Measurements from ENCODE around the gene CAMTA1.

CAMTA1 gene

GRCh38 chr1:7113136-7113535 is 327.9 kb downstream of the CAMTA1 start:
- TF ChIP-seq, protein P1, sequence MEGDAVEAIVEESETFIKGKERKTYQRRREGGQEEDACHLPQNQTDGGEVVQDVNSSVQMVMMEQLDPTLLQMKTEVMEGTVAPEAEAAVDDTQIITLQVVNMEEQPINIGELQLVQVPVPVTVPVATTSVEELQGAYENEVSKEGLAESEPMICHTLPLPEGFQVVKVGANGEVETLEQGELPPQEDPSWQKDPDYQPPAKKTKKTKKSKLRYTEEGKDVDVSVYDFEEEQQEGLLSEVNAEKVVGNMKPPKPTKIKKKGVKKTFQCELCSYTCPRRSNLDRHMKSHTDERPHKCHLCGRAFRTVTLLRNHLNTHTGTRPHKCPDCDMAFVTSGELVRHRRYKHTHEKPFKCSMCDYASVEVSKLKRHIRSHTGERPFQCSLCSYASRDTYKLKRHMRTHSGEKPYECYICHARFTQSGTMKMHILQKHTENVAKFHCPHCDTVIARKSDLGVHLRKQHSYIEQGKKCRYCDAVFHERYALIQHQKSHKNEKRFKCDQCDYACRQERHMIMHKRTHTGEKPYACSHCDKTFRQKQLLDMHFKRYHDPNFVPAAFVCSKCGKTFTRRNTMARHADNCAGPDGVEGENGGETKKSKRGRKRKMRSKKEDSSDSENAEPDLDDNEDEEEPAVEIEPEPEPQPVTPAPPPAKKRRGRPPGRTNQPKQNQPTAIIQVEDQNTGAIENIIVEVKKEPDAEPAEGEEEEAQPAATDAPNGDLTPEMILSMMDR (IDR thresholded peaks at IDR 0.05; ENCODE audit: borderline replicate concordance, control extremely low read depth, extremely low read depth, insufficient read depth, missing control alignments), result no peak
- in situ Hi-C loops (cut with MboI; ENCODE audit: low sequenced_read_pairs, unreplicated experiment), result no loop called here

DNA sequence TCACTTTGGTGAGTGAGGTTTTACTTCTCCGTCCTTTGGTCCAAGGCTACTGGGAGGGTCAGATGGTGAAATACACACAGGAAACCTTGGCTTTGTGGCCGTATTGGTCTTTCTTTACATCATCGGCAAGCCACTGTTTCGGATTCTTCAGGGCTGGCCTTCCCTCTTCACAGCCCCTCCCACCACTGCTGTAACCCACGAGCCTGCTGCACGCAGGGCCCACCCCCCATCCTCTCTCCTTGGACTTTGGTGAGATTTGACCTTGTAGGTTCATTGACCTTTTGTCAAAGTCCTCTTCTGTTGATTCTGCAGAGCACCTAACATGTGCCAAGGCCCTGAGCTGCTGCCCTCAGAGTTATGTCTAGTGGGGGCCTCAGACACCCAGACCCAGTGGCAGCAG is 328.6 kb downstream of the CAMTA1 start:
- TF ChIP-seq, protein P1 (IDR thresholded peaks at IDR 0.05; ENCODE audit: borderline replicate concordance, control extremely low read depth, extremely low read depth, insufficient read depth, missing control alignments), result no peak
- in situ Hi-C loops (cut with MboI; ENCODE audit: low sequenced_read_pairs, unreplicated experiment), result no loop called here

More at GRCh38 chr1:7113136-7113535, 327.9 kb downstream of the CAMTA1 start:
- no peak for DNase-seq (ENCODE audit: low spot score)

DNA sequence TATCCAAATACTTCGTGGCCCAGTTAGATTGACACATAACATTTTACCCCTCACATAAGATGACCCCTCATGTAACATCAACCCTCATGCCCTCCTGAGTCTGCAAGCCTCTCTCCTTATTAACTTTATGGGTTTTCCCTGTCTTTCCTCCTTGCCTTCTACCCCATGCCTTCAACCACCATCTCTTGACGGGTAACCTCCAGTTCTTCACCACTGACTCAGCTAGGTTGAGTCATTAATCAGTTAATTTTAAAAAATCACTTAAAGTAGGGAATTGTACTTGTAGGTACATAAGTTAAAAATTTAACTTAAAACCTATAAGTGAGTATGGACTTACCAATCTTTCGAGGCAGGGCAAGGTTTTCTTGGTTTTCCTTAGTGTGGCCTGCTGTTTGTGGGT is 330.7 kb downstream of the CAMTA1 start:
- DNase-seq (ENCODE audit: low spot score), result no peak
- in situ Hi-C loops (cut with MboI; ENCODE audit: low sequenced_read_pairs, unreplicated experiment), result no loop called here

More for the DNA sequence above, 328.6 kb downstream of the CAMTA1 start:
- no peak for DNase-seq (ENCODE audit: low spot score)

GRCh38 chr1:7117399-7118281 is 332.4 kb downstream of the CAMTA1 start:
- DNase-seq (ENCODE audit: low spot score), result no peak
- in situ Hi-C loops (cut with MboI; ENCODE audit: low sequenced_read_pairs, unreplicated experiment), result no loop called here
- TF ChIP-seq, protein P1 (IDR thresholded peaks at IDR 0.05; ENCODE audit: borderline replicate concordance, control extremely low read depth, extremely low read depth, insufficient read depth, missing control alignments), result no peak

More for the DNA sequence above, 330.7 kb downstream of the CAMTA1 start:
- TF ChIP-seq, protein P1 (IDR thresholded peaks at IDR 0.05; ENCODE audit: borderline replicate concordance, control extremely low read depth, extremely low read depth, insufficient read depth, missing control alignments), result no peak

DNA sequence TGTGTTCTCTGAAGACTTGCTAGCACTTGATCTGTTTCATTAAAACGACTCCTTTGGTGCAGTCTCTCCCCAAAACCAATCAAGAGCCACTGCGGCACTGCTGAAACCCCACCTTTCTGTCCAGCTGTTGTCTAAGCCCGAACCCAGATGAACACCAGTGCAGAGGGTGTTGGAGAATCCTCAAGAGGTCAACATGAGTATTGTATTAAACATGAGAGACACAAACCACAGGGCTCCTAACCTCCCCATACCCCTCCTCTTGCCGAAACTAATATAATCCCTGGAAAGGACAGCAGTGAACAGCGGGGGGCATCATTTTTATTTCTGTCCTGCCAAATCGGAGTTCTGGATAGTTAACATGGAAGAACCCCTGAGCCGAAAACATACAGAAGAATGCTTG is 333.9 kb downstream of the CAMTA1 start:
- in situ Hi-C loops (cut with MboI; ENCODE audit: low sequenced_read_pairs, unreplicated experiment), result no loop called here
- no peak for DNase-seq (ENCODE audit: low spot score)
- TF ChIP-seq, protein P1 (IDR thresholded peaks at IDR 0.05; ENCODE audit: borderline replicate concordance, control extremely low read depth, extremely low read depth, insufficient read depth, missing control alignments), result no peak

DNA sequence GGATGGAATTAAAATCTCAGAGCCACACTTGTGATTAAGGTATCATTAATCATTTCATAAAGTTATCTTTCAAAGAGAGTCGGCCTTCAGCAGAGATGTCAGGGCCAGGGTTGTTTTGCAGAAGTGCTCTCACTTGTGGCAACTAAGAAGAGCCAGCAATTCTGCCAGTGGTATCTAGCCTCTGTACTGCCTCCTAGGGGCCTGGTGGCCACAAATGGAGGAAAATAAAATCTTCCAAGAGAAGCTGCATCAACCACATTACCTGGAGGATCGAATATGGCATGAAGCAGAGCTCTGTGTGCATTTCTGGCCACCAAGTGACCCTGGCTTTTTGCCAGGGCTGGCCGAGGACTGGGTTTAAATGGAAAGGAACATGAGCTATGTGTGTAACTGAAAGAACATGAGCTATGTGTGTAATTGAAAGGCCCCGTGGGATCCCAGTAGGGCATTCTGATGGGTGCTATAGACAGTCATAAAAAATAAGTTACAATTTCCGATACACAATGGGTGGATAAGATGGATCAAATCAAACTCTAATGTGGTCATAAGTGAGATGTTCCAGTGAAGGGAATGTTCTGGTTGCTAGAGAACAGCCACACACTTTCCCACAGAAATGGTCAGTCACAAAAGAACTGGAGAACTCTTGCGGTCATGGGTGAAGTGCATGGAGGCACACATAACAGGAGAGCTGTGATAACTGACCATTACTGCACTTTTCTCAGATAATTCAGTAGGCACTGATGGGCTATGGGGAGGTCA is 335.8 kb downstream of the CAMTA1 start:
- DNase-seq (ENCODE audit: low spot score), result no peak
- TF ChIP-seq, protein P1 (IDR thresholded peaks at IDR 0.05; ENCODE audit: borderline replicate concordance, control extremely low read depth, extremely low read depth, insufficient read depth, missing control alignments), result no peak
- in situ Hi-C loops (cut with MboI; ENCODE audit: low sequenced_read_pairs, unreplicated experiment), result no loop called here
